Testis (tissue), 2 donors: ENCODE measurements around the gene MEP1A.

Experiments
- CTCF ChIP-seq, 3 experiments: fragments of 450-650 bp in 2 of 3; fragments of 200-600 bp in 1 of 3; sonication (generic) in 1 of 3; IDR thresholded peaks; one replicate each; pipeline ENCODE4 v1.5.1; 2016 to 2019; ENCODE audit warnings: antibody characterized with exemption in 3 of 3, mild to moderate bottlenecking in 2 of 3, moderate library complexity in 1 of 3
- POLR2A ChIP-seq: fragments of 450-650 bp; IDR thresholded peaks from one replicate; pipeline ENCODE4 v1.6.1; 2017; ENCODE audit warnings: antibody characterized with exemption, mild to moderate bottlenecking, moderate library complexity

- TF ChIP-seq POLR2A, result no peak
- no peak for TF ChIP-seq CTCF (IDR thresholded peaks at IDR 0.05)
These were observed 17.0 kb upstream of the MEP1A start for GRCh38 chr6:46776070-46776712.
